ENCODE data around the gene GPC5. TPM values are rescaled to one million over a fixed set of nuclear protein-coding genes. Genes with fewer than 3 reads are reported as not detected.

Gene GPC5
- total and polyA plus RNA-seq, 2 of the 13 experiments (the other 11 are each of a cell fraction or from before 2014, with no cell fraction given): 0.02 to 0.07 TPM

GRCh38 chr13:91372911-91373310 lies 25.5 kb upstream of the GPC5 start (continued):
- no peak for TF ChIP-seq ZNF556 (CRISPR knock-in tag; IDR thresholded peaks at IDR 0.05; ENCODE audit: borderline replicate concordance)
- no peak for TF ChIP-seq ZNF691 (CRISPR knock-in tag; IDR thresholded peaks at IDR 0.05; ENCODE audit: borderline replicate concordance, low read depth)
- no peak for TF ChIP-seq ZNF335 (CRISPR knock-in tag; IDR thresholded peaks at IDR 0.05)
- TF ChIP-seq ZBTB7B (CRISPR knock-in tag; IDR thresholded peaks at IDR 0.05): no peak
- no peak for TF ChIP-seq ZNF546 (CRISPR knock-in tag; conservative IDR thresholded peaks at IDR 0.05)
- no peak for TF ChIP-seq HNRNPLL (IDR thresholded peaks at IDR 0.05; ENCODE audit: low read depth, low read length, poor library complexity, severe bottlenecking)
- TF ChIP-seq SNAPC2 (CRISPR knock-in tag; IDR thresholded peaks at IDR 0.05): no peak
- TF ChIP-seq SAP130 (CRISPR knock-in tag; IDR thresholded peaks at IDR 0.05; ENCODE audit: low read depth): peak; percentile 48; the same call in 1 of the 2 replicates
- TF ChIP-seq SALL2 (CRISPR knock-in tag; IDR thresholded peaks at IDR 0.05): no peak
- no peak for TF ChIP-seq ZNF713 (CRISPR knock-in tag; IDR thresholded peaks at IDR 0.05)
- TF ChIP-seq ZBTB3 (CRISPR knock-in tag; IDR thresholded peaks at IDR 0.05; ENCODE audit: borderline replicate concordance, low read depth): no peak
- TF ChIP-seq MNT (IDR thresholded peaks at IDR 0.05): no peak
- TF ChIP-seq CBX2 (IDR thresholded peaks at IDR 0.05; ENCODE audit: low read depth, low read length): no peak
- no peak for TF ChIP-seq CBX2 (CRISPR knock-in tag; IDR thresholded peaks at IDR 0.05; ENCODE audit: low read depth)
- TF ChIP-seq POLR2AphosphoS5 (IDR thresholded peaks at IDR 0.05; ENCODE audit: low read depth, low read length): no peak
- TF ChIP-seq ZNF263 (CRISPR knock-in tag; IDR thresholded peaks at IDR 0.05): no peak
- TF ChIP-seq SOX5 (CRISPR knock-in tag; IDR thresholded peaks at IDR 0.05; ENCODE audit: borderline replicate concordance): no peak
- TF ChIP-seq TARDBP (CRISPR knock-in tag; IDR thresholded peaks at IDR 0.05): no peak
- TF ChIP-seq PRMT3 (CRISPR knock-in tag; IDR thresholded peaks at IDR 0.05; ENCODE audit: borderline replicate concordance, low read depth): no peak
- TF ChIP-seq HNF1B (CRISPR knock-in tag; IDR thresholded peaks at IDR 0.05): peak; percentile 38; the same call in 1 of the 2 replicates
- no peak for TF ChIP-seq ZNF101 (CRISPR knock-in tag; IDR thresholded peaks at IDR 0.05; ENCODE audit: borderline replicate concordance, low read depth)
- TF ChIP-seq ZNF839 (CRISPR knock-in tag; IDR thresholded peaks at IDR 0.05; ENCODE audit: borderline replicate concordance): no peak
- TF ChIP-seq MAF1 (CRISPR knock-in tag; IDR thresholded peaks at IDR 0.05; ENCODE audit: borderline replicate concordance): no peak
- no peak for TF ChIP-seq ZNF362 (CRISPR knock-in tag; IDR thresholded peaks at IDR 0.05; ENCODE audit: borderline replicate concordance)
- TF ChIP-seq CEBPB (IDR thresholded peaks at IDR 0.05; ENCODE audit: borderline replicate concordance, low read depth, low read length): peak; percentile 92
- TF ChIP-seq ZNF776 (CRISPR knock-in tag; IDR thresholded peaks at IDR 0.05): no peak
- no peak for TF ChIP-seq DRAP1 (CRISPR knock-in tag; IDR thresholded peaks at IDR 0.05)
- no peak for TF ChIP-seq PHB2 (IDR thresholded peaks at IDR 0.05; ENCODE audit: partially characterized antibody)

Measured in HepG2 (cell line).